Daoy (cell line): Measurements from ENCODE around the gene NPPB. TPM values are rescaled to one million over a fixed set of nuclear protein-coding genes. Genes with fewer than 3 reads are reported as not detected.
"Not testable (repeated sequence)": the region's sequence is repeated elsewhere in the genome, so short reads cannot be mapped to it uniquely, and the experiment has no call there.

Experiments
- DNase-seq: peaks from one replicate; pipeline ENCODE4 v3.0.0-alpha.2; 2015; ENCODE audit warnings: low read depth
- total RNA-seq: library from RNA; depleted of rRNA; stranded (reverse); fragments of >200 nt; shearing (Covaris generic); gene quantifications from 2 replicates; pipeline ENCODE4 v1.2.3, GENCODE V29; 2014; rRNA removed

Gene NPPB
- 38.6 and 78.9 TPM in 2 replicates for total RNA-seq

DNA sequence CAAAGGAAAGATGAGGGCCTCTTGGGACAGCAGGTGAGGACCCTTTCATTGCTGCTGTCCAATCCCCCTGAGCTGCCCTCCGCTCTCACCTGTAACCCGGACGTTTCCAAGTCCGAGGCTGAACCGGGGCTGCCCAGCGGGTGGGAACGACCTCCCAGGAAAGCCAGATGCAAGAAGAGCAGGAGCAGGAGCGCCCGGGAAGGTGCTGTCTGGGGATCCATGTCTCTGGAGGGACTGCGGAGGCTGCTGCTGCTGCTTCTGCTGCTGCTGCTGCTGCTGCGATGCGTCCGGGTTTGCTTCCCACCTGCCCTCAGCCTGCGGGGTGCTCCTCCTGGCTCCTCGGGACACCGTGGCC is at the start of gene NPPB:
Gene NPPB (minus strand): TSS at position 333 of the 355 bp plus-strand sequence. CDS start 112 bp downstream, at position 221.
- DNase-seq, result no peak

DNA sequence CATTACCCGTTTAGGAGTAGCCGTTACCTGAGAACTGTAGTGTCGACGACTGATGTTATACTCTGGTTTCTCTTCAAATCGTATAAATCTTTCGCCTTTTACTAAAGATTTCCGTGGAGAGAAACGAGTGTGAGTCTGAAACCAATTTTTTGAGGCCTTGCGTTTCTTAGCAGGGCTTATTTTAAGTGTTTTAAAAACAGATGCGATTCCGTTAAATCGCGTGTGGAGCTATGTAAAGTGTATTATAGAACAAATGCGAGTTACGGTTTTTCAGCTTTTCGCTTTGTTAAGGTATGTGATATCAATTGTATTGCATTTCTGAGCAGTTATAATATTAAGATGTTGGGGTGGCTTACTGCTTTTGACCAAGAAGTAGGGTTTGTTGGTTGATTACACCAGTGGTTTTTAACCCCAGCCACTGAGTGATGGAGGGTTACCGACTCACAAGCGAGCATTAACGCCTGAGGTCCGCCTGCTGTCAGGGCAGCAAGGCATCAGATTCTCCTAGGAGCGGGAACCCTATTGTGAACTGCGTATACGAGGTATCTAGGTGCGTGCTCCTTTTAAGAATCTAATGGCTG is 49.4 kb upstream of the NPPB start:
- DNase-seq, result no peak

DNA sequence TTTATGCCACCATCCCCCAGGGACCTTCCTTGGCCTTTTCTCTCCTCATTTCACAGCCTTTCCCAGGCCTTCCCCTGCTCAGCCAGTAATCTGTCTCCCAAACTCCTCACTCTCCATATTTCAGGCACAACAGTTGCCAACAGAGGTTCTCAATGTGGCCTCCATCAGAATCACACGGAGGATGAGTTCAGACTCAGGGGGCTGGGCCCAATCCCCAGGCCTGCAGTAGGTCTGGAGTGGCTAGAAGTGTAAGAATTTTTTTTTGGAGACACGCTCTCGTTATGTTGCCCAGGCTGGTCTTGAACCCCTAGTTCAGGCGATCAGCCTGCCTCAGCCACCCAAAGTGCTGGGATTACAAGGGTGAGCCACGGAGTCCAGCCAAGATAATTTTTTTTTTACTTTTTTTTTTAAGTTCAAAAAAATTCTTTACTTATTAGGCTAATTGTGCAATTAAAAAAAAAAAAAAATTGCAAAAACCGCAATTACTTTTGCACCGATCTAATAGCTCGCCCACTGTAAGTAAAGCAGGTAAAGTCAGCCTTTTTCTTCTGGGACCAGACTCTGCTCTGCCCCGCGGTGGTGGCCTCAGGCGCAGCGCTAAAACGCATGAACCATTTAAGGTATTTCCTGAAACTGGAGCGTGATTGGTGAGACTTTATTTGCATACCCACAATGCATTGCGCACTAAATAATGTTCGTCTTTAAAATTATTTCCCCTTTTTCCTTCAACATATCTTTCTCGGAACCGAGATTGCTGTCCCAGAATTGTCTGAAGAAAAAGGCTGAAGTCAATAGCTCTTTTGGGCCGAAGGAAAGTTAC is 48.7 kb upstream of the NPPB start:
- DNase-seq, result peak; percentile 95

DNA sequence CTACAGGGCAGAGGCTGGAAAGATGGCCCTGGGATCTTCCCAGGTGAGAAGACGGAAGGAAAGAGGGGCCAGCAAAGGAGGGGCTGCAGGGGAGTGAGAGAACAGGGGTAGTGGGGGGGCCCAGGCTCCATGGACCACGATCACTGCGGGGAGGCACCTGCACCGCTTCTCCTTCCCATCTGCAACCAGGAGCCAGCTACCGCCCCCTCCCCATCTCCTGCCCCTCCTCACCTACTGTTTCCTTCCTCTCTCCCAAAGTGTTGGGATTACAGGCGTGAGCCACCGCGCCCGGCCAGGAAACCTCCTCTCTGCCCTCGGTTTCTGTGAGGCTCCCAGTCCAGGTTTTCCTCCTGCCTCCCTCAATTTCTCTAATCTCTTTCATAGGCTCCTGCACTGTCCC is 48.1 kb upstream of the NPPB start:
- DNase-seq, result no peak

DNA sequence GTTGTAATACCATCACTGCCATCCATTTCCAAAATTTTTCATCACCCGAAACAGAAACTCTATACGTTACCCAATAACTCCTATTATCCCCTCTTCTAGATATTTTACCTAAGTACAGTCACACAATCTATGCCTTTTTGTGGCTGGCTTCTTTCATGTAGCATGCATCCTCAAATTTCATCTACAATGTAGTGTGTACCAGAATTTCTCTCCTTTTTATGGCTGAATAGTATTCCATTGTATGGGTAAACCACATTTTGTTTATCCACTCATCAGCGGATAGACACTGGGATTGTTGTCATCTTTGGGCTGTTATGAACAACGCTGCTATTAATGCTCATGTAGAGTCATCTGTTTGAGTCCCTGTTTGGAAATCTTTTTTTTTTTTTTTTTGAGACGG is 46.2 kb upstream of the NPPB start:
- DNase-seq, result no peak

DNA sequence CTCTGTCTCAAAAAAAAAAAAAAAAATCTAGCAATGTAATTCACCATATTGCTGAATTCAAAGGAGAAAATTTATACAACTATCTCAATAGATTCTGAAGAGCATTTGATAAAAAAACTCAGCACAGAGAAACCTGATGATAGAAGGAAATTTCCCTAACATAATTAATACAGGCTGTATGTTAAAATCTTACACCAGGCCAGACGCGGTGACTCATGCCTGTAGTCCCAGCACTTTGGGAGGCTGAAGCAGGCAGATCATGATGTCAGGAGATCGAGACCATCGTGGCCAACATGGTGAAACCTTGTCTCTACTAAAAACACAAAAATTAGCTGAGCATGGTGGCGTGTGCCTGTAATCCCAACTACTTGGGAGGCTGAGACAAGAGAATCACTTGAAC is 45.4 kb upstream of the NPPB start:
- DNase-seq, result not testable (repeated sequence)

DNA sequence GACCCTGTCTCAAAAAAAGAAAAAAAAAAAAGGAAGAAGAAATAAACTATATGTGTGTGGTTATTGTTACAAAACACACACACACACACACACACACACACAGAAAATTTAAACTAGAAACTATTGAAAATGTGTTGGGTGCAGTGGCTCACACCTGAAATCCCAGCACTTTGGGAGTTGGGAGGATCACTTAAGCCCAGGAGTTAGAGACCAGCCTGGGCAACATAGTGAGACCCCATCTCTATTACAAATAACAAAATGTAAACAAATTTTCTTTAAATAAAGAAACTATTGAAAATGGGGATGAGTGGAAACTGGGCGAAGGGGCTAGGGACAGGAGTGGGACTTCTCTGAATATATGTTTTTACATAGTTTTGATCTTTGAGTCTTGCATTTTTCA is 44.5 kb upstream of the NPPB start:
- no peak for DNase-seq

DNA sequence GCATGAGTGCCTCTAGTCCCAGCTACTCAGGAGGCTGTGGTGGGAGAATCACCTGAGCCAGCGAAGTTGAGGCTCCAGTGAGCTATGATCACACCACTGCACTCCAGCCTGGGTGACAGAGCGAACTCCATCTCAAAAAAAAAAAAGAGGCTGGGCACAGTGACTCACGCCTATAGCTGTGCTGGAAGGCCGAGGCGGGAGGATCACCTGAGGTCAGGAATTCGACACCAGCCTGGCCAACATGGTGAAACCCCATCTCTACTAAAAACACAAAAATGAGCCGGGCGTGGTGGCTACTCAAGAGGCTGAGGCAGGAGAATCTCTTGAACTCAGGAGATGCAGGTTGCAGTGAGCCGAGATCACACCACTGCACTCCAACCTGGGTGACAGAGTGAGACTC is 42.7 kb upstream of the NPPB start:
- DNase-seq, result peak; percentile 56

DNA sequence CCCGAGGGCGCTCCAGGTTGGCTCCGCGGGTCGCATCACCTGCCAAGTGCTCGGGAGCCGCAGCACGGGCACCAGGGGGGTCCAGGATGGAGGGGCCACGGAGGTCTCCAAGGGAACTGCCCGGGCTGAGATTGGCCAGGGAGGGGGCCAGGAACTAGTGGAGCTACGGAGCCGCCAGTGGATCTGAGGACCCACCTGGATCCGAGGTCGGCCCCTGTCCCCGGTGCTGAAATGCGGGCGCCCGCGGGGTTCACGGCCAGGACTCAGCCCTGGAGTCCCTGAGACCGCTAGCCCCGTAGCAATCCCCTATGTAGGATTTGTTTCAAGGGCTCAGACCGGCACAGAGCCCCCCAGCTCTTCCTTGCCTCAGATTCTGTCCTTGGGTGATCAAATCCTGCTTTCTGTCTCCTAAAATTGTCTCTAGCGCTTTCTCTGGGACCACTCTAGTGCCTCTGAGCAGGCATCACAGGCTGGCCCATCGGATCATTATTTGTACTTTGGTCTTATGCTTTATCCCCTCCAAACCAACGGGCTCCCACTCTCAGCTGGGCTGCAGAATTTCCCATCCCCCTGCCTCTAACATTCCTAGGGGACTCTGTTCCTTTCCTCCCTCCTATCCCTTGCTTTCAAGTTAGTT is 40.2 kb upstream of the NPPB start:
- DNase-seq, result peak; percentile 31

DNA sequence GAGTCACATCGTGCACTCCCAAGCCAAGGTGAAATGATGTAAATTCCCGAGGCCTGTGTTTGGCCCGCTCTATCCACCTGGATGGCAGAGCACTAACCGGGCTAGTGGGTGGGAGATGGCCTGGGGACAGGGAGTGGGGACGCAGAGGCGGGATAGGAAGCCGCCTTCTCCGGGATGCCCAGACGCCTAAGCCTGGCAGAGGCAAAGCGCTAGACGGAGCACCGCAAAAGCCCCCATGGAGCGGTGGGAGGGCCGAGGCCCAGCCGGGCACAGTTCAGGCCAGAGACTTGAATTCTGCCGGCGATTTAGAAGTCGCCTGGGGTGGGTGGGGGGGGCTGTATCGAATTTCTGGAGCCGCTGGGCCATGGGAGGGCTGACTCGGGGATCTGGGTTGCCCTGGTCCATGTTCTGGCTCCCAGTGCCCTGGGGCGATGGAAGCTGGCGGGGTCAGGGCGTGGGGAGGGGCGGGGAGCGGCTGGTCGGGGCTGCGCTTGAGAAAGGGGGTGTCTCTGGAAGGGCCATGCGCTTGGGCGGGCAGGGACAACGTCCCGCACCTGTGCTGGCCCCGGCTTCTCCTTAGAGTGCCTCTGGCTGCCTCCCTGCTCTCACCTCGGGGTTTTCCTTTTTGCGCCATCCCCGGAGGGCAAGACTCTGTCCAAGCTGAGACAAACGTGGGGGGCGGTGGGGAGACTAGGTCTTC is 39.5 kb upstream of the NPPB start:
- no peak for DNase-seq

DNA sequence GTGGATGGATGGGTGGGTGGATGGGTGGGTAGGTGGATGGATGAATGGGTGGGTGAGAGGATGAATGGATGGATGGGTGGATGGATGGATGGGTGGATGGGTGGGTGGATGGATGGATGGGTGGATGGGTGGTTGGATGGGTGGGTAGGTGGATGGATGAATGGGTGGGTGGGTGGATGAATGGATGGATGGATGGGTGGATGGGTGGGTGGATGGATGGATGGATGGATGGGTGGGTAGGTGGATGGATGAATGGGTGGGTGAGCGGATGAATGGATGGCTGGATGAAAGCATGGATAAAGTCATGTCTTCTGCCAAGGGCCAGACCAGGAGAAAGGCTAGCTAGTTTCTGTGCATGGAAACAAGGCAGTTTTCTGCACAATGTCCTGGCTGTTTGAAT is 35.8 kb upstream of the NPPB start:
- DNase-seq, result not testable (repeated sequence)

DNA sequence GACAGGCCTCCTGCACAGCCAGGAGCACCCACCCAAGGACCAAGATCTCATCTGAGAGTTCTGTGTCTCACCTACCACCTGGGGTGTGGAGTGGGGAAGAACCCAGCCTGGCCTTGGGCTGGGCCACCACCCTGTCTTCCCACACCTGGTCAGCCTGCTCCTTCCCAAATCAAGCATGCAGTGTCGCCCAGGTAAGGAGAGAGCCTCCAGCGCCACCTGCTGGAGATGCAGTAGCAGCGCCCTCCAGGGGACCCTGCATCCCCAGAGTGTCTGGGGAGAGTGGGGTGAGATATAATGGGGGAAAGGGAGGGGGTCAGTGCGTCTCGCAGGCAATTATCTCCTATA is 35.1 kb upstream of the NPPB start:
- DNase-seq, result peak; percentile 65

DNA sequence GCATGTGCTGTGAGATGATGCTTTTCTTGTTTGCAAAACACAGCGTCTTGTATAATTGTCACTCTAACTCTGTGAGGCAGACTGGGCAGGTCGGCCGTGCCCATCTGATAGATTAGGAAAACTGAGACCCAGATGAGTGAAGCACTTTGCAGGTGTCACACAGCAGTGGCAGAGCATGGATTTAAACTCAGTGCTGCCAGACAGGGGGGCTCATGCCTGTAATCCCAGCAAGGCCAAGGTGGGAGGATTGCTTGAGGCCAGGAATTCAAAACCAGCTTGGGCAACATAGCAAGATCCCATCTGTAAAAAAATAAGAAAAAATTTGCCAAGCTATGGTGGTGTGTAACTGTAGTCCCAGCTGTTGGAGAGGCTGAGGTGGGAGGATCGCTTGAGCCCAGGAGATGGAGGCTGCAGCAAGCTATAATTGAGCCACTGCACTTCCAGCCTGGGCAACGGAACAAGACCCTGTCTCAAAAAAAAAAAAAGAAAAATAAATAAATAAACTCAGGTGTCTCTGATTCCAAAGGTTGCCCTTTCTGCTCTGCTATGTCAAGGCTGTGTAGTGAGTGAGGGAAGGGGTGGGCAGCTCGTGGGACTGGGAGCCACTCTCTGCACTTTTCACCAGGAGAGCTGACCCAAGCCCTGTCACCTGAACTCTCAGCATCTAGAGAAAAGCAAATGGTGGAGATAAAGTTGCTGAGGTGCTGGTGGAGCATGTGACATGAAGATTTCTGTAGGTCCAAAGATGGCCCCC is 32.9 kb upstream of the NPPB start:
- DNase-seq, result no peak

DNA sequence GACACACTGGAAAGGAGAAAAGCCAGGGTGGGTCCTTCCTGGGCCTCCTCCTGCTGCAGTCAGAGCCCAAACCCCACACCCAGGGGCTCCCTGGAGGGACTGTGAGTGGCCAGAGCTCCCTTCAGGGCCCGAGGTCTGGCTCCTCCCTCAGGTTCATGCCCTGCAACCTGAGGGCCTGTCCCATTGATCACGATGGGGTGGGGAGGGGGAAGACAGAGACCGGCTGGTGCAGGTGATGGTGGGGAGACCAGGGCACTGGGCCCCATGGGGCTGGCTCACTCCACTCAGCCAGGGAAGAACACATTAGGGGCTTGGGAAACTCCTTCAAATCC is 30.1 kb upstream of the NPPB start:
- DNase-seq, result no peak

DNA sequence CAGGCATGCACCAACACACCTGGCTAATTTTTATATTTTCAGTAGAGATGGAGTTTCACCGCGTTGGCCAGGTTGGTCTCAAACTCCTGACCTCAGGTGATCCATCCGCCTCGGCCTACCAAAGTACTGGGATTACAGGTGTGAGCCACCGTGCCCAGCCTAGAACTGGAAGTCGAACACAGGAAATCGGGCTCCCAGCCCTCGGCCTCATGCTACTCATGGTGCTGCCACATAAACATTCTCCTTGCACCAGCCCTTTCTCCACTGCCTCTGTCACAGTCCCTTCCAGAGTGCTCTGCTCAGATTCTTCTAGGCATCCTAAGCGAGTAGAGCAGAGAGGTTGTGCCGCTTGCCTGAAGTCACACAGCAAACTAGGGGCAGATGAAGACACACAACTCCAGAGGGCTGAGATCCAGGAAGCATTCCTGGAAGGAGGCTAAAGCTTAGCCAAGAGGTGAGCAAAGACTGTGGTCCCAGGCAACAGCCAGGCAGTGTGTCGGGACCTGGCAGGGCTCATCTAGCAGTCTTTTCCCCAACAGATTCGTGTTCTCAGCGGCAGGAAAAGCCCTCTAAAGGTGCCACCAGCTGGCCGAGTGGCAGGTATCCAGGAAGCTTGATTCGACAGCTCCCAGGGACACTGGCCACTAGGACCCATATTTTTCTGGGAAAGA is 29.6 kb upstream of the NPPB start:
- DNase-seq, result no peak

DNA sequence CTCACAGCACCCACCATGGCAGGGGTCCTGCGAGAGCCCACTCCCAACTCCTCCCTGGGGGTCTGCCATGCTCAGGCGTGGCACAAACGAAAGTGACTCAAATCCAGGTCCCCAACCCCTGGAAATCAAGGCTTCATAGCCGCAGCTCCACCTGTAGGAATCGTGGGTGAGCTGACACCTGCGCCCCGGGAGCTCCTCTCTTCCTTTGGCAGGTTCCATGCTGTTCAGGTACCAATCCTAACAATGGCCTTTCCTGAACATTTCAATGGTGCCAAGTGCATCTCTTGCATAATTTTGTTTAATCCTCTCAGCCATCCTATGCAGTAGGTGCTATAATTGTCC is 28.9 kb upstream of the NPPB start:
- DNase-seq, result no peak

DNA sequence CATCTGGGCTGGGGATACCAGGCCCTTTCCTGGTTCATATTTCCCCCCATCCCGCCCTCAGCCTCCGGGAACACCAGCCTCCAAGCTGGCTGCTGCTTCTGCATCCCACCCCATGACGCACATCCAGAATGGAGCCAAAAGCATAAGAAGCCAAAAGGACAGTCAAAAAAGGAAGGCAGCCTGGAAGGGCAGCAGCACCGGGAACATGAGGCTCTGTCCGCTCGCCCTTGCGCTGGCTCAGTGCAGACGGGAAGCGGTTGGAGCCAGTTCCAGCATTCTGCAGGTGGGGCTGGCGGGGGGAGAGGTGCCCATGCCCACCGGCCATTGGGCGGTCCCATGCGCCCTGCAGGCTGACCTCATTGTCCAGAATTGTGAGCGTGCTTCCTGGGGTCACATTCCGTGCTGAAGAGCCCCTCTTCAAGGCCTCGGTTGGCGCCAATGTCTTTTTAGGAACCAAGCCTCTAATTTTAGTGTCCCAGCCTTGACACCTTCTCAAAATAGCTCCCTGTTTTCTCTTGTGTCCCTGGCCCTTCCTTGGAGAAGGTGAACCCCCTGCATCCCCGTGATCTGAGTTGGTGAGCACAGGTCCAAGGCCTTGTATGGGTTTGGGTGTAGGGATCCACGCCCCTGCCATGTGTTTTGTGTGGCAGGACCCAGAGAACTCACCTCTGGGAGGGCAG is 28.4 kb upstream of the NPPB start:
- no peak for DNase-seq

DNA sequence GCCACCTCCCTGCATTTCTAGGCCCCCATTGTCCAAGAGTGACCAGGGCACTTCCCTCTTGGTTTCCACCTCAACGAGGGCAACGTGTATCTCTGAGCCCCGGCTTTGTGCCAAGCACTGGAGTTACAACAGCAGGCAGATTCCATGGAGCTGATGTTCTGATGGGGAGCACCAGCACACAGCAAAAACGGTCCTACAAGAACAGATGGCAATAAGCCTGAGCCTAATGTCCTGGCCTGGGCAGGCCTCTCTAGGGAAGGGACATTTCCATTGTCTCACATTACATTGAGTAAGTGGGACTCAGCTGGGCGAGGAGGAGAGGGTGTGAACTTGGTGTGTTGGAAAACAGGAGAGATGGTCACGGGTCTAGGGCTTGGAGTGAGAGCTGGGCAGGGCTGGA is 27.2 kb upstream of the NPPB start:
- no peak for DNase-seq

DNA sequence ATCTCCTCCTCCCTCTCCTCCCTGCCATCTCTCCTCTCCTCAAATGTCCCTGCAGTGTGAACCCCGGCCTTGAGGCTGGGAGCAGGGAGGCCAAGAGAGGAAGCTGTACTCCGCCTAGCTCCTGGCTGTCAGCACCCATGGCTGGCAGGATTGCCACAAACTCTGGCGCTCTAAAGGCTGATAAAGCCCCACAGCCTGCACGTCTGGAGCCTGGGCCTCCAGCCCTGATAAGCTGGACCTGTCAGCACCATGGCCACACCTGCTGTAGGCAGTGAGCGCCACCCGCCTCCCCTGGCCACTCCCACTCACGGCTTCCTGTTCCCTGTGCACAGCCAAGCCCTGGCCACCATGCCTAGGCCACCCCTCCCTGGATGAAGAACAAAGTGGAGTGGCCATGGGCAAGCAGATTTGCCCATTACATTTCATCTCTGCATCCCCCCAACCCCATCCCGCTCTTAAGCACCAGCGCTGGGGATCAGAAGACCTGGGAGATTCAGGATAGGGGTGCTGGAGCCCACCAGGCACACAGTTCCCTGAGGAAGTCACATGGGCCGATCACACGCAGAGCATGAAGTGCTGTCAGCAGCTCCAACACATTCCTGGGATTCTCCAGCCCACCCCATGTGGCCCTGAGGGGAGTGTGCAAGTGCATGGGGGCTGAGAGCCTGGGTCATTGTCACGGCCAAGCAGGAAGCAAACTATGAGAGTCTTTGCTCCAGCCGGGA is 24.2 kb upstream of the NPPB start:
- DNase-seq, result peak; percentile 56

DNA sequence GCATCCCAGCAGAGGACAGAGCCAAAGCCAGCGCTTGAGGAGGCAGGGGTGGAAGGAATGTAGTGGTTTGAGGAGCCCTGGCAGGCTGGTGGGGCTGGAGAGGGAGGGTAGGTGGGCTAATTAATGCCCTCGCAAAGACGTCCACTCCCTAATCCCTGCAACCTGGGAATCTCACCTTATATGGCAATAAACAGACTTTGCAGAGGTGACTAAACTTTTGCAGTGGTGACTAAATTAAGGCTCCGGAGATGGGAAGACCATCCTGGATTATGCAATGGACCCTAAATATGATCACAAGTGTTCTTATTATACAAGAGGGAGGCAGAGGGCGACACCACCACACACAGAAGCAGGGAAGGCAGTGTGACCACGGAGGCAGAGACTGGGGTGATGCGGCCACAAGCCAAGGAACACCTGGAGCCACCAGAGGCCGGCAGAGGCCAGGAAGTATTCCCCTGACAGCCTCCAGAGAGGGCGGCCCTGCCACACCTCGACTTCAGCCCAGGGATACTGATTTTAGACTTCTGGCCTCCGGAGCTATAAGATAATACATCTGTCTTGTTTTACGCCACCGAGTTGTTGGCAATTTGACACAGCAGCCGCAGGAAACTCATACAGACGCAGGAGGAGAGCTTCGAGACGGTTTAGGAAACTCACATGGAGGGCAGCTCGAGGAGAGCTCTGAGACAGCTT is 23.1 kb upstream of the NPPB start:
- no peak for DNase-seq
